GM21786 (cell line): ENCODE data around the gene PAQR7.

Experiments
- ATAC-seq: cut with Tn5 transposase; IDR thresholded peaks from one replicate; pipeline ENCODE4 v1.9.1; 2021; ENCODE audit not compliant: unreplicated experiment

Gene PAQR7

DNA sequence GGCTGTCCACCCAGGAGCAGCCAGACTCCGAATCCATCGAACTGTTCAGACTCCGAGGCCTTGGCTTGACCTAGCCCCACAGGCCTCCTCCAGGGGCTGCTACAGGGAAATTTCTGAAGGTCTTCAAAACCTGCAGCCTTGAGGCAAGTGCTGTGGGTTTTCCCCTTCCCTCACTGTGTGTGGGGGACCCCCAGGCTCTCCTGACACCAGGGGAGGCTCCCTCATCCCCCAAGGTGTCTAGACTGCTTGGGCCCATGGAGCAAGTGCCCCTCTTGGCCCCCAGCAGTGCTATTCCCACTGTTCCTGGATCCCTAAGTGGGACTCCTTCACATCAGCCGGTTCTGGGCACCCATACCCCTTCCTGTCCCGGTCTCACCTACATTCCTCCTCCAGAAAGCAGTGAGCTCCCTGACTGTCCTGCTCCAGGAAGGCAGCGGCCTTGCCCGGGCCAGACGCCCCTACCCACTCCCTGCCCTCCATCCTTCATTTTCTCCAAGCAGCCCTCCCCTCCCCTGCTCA lies 814 bp downstream of the PAQR7 start:
- no peak for ATAC-seq

DNA sequence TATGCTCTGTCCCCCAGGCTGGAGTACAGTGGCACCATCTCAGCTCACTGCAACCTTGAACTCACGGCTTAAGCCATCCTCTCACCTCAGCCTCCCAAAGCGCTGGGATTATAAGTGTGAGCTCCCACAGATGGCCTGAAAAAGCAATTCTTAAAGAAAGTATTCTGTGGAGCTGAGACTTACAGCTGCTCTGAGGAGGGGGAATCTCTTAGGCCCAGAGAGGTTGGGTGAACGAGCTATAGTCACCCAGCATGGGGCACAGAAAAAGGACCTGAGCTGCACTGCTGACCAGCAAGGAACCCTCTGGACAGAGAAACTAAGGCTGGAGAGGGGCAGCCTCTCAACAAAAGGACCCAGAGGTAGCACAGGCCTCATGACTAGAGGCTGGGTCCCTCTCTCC lies 1.3 kb downstream of the PAQR7 start:
- no peak for ATAC-seq

DNA sequence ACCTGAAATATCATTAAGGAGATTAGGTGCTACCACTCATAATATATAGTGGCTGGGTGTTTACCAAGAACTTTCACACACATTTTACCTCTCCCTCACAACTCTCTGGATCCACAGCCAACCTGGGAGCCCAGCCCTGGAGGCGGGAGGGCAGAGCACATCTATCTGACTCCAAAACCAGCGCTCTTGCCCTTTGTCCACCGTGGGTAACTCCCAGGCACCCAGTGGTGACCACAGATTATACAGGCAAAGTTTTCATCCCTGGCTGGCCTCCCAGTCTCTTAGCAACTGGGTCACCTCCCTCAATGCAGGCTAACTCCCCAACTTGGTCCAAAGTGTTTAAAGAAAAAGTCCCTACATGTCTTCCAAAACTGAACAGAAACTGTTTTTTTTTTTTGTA lies 2.4 kb downstream of the PAQR7 start:
- ATAC-seq, result no peak

DNA sequence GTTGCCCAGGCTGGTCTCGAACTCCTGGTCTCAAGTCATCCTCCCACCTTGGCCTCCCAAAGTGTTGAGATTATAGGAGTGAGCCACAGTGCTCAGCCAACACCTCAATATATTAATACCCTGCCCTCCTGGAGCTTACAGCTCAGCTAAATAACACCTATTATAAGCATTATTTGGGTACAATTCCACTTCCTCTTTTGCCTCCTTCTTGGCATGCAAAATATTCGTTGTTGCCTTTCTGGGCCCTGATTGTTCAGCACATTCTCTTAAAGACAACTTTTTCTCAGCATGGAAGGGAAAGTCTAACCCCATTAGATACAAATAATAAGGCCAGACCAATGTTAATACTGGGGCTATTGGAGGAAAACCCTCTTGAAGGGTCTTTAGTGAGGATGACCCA lies 2.8 kb downstream of the PAQR7 start:
- ATAC-seq, result no peak

DNA sequence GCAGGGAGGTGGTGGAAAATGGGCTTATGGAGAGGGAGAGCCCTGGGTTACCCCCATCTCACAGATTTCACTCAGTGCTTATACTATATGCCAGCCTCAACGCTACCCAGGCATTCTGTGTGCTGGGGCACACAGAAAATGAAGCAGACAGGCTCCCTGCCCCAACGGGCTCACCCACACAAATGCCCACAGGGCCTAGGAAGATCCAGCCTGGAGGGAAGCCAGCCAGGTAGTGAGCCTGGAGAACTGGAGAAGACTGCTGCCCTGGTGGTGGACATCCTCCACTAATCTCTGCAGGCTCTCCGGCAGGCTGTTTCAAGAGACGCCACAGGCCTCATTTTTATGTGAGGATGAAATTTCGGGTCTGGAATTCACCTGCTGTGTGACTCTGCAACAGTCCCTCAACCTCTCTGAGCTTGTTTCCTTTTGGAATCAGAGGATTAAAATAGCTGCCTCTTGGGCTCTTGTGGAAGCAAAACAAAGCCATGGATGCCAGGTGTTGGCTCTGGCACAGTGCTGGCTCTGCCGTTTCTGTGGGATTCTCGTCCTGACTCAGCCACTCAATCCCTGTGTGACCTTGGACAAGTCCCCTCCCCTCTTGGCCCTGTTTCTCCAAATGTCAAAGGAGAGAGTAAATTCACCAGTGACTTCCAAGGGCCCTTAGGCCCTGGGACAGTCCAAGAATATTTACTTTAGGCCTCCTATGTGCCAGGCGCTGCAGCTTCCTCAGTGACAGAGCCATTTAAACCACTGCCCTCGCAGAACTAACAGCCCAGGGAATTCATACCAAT lies 3.6 kb downstream of the PAQR7 start:
- ATAC-seq, result no peak

DNA sequence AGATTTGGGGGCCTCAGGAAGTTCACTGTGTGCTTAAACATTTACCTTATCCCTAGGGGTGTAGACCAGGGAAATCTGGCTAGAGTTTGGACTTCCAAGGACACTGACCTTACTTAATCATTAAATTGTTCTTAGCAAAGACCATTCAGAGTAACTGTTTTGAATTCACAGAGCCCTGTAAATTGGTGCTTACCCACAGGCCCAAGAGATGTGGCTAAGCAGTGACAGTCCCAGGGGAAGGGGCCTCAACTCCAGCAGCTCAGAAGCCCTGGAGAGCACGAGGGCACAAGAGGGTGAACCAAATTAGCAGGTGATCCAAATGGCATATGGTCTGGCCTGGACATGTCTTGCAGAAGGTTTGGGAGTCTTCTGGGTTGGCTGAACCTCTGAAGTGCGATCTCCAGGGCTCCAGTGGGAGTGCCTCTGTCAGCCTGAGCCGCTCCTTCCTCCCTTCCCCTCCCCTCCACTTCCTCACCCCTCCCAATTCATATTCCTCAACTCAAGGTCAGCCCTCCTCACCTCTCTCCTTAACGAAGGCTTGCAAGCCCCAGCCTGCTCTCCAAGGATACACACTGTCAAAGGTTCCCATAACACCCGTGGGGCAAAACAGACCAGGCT lies 4.3 kb downstream of the PAQR7 start:
- ATAC-seq, result no peak

DNA sequence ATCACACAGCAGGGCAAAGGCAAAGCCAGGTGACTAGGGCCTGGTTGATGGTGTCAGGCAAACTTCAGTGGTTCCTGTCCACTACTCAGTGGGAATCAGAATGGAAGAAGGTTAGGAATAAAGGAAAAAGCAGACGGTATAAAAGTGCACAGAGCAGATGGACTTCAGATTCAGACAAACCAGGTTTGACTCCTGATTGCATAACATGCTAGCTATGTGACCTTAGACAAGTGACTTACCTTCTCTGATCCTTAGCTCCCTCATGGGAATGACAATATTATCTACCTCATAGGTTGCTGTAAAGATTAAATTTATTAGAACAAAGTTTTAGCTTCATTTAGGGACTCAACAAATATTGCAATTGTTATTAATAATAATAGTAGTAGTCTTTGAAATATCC lies 4.9 kb downstream of the PAQR7 start:
- no peak for ATAC-seq

DNA sequence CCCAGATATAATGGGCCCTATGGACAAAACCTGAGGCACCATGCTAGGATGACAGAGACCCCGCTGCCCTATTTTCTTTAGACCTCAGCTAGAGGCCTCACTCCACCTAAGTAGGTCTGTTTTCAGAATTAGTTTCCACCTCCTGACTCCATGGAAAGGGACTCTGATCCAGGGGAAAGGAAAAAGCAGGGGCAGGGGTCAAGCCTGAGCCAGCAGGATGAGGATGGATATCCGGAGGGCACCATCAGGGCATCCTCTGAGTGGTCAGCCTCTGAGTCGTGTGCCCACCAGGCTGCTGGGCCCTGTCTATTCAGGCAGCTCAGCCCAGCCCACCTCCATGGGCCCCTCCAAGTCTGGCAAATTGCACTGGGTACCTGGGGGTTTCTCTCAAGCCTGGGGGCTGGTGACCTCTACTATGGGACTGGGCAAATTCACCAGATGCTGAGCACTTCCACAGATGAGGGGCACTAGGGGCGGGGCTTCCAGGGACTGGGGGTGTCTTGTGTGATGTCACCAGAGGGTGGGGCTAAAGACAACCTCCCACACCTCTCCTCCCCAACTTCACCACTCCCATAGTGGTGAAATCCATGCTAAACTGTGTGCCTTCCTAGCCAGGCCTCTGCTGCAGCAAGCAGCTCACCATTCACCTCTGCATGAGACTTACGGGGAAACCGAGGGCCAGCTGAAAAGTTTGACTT lies 5.5 kb downstream of the PAQR7 start:
- no peak for ATAC-seq

DNA sequence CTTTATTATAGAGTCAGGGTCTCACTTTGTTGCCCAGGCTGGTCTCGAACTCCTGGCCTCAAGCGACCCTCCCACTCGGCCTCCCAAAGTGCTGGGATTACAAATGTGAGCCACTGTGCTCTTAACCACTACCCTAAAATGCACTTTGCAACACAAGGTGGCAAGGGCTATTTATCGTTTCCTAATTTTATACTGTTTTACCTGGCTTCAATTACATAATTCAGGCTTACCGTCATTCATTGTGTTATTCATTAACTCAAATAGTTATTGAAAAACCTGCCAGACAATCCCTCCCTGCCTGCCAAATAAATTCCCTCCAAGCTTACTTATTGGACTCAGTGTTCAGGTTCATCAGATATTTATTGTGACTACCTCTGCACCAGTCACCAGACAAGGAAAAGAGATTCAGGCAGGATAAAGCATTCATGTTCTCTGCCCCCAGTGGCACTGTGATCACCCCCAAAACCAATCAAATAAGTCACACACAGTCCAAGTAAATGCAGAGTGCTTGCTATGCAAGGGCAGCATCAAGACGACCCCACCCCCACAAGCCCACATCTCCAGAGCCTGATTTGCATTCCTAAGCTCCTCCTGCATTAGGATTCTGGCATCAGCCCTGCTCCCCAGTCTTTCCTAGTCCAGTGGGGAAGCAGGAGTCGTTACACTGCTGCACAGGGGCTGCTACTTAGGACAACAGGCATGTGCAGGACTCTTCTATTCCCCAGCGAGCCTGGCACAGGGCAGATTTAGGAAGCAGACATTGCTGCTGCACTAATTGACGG lies 8.1 kb downstream of the PAQR7 start:
- ATAC-seq, result no peak

DNA sequence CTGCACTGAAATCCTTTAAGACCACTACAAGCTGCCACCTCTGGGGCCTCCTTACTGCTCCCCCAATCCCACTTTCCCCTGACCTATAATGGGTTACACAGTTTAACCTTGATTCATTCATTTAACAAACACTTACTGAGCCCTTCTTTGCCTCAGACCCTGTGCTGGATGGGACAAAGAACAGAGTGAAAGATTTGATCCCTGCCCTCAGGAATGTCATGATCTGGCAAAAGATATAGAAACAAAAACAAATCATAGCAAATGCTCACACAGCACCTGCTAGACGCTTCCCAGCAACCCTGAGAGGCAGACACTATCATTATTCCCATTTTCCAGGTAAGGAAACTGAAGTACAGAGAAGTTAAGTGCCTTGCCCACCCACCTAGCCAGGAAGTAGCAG lies 9.2 kb downstream of the PAQR7 start:
- no peak for ATAC-seq

DNA sequence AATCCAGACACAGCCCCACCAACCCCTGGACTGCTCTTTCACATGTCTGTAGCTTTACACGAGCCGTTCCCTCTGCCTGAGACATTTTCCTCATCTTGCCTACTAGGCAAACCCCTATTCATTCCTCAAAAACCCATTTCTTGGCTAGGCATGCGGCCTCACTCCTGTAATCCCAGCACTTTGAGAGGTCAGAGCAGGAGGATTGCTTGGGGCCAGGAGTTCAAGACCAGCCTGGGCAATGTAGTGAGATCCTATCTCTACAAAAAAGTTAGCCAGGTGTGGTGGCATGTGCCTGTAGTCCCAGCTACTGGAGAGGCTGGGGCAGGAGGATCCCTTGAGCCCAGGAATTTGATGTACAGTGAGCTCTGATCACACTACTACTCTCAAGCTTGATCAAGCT lies 11.1 kb downstream of the PAQR7 start:
- no peak for ATAC-seq

DNA sequence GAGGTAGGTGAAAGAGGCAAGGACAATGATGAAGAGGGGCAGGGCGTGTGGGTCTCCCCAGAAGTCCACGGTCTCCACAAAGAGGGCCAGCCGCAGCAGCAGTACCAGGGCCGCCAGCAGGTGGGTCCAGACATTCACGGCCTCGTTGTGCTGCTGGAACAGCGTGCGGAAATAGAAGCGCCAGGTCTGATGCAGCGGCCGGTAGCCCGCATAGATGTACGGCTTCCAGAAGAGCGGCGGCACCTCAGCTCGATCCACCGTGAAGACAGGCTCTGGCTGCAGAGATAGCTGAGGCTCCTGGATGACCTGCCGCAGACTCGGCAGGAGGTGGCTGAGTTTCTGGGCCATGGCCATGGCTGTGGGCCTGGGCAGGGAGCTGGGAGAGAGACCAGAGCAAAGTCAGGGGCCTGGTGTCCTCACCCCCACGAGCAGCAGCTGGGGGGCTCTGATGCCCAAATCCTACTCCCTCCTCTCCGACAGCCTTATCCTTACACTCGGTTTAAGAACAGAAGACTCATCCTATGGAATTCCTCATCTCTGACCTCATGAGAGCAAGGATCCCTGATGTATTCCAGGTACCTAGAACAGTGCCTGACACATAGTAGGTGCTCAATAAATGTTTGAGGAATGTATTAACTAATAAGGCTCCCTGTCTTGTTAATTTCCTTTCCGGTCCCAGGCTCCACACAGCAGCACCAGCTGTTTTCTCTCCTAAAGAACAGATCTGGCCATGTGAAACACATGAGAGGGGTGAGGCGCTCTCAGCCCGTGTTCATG lies 11.8 kb downstream of the PAQR7 start:
- no peak for ATAC-seq

DNA sequence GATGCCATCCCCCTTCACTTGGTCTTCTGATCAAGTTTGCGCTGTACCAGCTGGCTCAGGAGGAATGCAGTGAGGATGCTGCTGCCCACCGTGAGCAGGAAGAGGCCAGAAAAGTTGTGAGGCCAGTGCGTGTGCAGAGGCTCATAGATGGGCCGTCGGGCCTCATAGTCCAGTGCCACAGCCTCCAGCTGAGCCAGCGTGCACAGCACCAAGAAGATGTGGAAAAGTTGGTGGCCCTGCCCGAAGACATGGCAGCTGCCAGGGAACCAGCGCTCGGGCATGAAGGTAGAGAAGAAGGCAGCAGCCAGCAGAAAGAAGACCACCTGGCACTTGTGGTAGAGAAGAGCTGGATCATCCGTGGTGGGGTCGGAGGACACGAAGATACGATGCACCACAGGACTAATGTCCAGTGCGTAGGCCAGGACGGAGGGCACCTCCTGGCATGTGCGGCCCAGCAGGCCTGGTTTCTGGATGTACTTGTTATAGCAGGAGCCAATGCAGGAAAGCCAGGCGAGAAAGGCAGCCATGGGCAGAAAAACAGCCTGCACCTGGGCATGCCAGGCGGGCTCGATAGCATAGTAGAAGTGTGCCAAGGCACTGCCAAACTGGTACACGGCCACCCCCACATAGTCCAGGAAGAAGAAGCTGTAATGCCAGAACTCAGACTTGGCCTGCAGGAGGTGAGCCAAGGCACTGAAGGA lies 12.6 kb downstream of the PAQR7 start:
- ATAC-seq, result no peak

DNA sequence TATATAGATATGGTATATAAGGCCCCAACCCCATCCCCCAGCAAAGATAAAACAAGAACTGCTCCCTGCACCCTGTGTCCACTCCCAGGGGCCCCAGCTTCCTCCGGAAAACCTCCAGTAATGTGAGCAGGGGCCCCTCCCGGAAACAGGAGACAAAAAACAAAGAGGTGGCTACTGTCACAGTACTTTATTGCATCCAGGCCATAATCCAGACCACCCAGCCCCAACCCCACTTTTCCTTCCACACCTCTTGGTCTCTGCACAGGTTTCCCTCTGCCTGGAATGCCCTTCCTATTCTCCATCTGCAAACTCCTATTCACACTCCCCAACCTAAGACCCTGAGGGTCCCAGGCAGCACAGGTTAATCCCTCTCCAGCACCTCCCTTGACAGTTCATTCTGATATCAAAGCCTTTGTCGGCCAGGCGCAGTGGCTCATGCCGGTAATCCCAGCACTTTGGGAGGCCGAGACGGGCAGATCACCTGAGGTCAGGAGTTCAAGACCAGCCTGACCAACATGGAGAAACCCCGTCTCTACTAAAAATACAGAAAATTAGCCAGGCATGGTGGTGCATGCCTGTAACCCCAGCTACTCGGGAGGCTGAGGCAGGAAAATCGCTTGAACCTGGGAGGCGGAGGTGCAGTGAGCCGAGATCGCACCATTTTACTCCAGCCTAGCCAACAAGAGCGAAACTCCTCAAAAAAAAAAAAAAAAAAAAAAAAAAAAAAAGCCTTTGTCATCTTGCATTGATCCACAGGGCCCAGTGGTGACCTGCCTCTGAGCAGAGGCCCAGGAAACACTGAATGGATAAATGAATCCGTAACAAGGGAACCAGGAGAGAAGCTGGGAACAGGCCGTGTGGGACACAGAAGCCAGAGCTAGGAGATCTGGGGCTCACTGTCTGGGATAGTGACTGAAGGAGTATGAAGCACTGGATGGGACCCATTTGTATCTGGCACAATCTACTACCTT lies 13.9 kb downstream of the PAQR7 start:
- no peak for ATAC-seq

DNA sequence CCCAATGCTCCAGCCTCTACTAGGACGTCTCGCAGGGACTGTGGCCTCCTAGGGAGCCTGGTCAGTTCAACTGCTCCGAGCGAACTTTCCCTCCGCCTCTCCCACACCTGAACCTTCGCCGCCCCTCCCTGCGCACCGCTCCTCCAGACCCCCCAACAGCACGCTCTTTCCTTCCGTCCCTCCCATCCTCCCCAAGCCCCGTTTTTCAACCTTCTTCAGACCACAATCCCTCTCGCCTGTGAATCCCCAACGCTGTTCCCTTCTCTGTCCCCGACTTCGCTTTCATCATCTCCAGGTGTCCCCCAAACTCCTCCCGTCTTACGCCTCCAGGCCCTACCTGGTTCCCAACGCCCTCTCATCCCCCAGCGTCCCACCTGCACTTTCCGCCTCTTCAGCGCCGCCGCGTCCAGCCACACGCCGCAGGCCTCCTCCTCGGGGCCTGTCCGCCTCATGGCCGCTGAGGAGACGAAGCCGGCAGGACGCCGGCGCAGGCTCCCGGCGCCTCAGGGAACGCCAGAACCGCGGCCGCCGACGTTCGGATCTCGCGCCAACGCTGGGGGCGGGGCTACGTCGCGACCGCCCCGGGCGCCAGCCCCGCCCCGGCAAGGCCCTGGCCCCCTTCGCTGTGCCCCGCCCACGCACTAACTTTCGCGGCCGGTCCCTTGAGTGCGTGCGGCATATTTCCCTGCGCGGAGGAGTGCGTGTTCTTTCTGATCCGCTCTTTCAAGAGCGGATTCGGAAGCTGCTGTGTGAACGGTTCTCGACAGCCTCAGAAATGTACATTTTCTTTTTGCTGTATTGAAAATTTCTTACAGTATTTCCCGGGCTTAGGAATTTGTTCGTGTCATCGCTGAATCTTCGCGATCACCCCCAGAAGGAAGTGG lies 16.4 kb downstream of the PAQR7 start, which contains the start of gene AUNIP:
TSS of gene AUNIP (minus strand) at position 552 of the 884 bp plus-strand sequence. CDS start at position 452, 100 bp downstream.
- no peak for ATAC-seq

DNA sequence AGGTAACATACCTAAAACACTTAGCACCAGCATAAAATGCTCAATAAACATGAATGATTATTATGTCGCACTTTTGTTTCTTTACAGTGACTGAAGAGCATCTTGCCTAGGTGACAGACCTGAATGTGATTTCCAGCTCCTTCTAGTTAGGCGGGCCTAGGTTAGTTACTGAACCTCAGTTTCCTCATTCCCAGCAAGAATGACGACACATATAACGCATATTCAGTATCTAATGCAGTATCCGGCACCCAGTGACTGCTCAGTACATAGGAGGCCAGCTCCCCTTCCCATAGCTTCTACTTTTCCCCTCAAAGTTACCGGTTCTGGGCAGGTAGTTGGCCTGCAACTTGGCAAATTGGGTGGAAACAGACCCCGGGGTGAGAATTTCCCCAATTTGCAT lies 17.0 kb downstream of the PAQR7 start:
- ATAC-seq, result no peak

DNA sequence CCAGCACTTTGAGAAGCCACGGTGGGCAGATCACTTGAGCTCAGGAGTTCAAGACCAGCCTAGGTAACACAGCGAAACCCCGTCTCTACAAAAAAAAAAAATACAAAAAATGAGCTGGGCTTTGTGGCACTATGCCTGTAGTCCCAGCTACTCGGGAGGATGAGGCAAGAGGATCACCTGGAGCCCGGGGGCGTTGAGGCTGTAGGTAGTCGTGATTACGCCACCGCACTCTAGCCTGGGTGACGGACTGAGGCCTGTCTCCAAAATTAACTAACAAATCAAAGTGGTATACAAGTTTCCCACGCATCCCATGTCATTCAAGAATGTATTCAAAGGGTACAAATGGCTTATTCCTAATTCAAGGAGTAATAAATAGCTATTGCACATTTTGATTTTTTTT lies 18.7 kb downstream of the PAQR7 start:
- ATAC-seq, result no peak

DNA sequence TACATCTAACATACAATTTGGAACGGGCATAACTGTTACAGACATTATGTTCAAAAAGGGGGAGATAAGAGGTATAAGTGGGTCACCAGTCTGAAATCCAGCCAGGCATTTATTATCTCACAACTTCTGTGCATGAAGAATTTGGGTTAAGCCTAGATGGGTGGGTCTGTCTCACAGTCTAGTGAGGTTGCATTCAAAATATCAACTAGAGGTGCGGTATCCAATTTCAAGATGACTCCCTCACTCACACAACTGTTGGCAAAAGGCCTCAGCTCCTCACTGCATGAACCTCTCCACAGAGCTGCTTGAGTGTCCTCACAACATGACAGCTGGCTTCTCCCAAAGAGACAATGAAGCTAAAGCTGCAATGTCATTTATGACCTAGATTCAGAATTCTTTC lies 21.0 kb downstream of the PAQR7 start:
- ATAC-seq, result no peak
